Neural cell (in vitro differentiated cells): ENCODE measurements around the gene CFAP47. TPM values are rescaled to one million over a fixed set of nuclear protein-coding genes. Genes with fewer than 3 reads are reported as not detected.
A peak's percentile ranks its signal among the peaks of the same experiment; 100 is the strongest.

Experiments used
- H2AFZ ChIP-seq: fragments of 200-600, 300-800 bp; sonication (generic), shearing (Covaris generic); 2 replicates; pipeline ENCODE4 v1.6.0; 2014; ENCODE audit warnings: low read depth, mild to moderate bottlenecking, antibody characterized with exemption, low read length, moderate library complexity
- H3F3A ChIP-seq: fragments of 200-600 bp; shearing (Covaris generic); 2 replicates; pipeline ENCODE4 v1.6.1; 2016; ENCODE audit warnings: mild to moderate bottlenecking, moderate library complexity, mixed read lengths, antibody characterized with exemption, low read length; ENCODE audit not compliant: insufficient read depth, poor library complexity, severe bottlenecking
- H3K27ac ChIP-seq: fragments of 200-600, 300-800 bp; sonication (generic), shearing (Covaris generic); 2 replicates; pipeline ENCODE4 v1.5.1; 2014; ENCODE audit warnings: mild to moderate bottlenecking, low read length, moderate library complexity
- H3K27me3 ChIP-seq: fragments of 300-800, 200-600 bp; sonication (generic), shearing (Covaris generic); 2 replicates; pipeline ENCODE4 v1.6.0; 2014; ENCODE audit warnings: mild to moderate bottlenecking, low read depth, low read length, moderate library complexity; ENCODE audit not compliant: insufficient read depth
- H3K36me3 ChIP-seq: fragments of 300-800, 200-600 bp; sonication (generic), shearing (Covaris generic); 2 replicates; pipeline ENCODE4 v1.5.1; 2014; ENCODE audit warnings: mild to moderate bottlenecking, antibody characterized with exemption, low read length, moderate library complexity; ENCODE audit not compliant: insufficient read depth
- H3K4me2 ChIP-seq: fragments of 300-800, 200-600 bp; sonication (generic), shearing (Covaris generic); 2 replicates; pipeline ENCODE4 v1.6.0; 2014; ENCODE audit warnings: mild to moderate bottlenecking, low read length
- H3K4me3 ChIP-seq: fragments of 300-800, 200-600 bp; sonication (generic), shearing (Covaris generic); 2 replicates; pipeline ENCODE4 v1.5.1; 2014; ENCODE audit warnings: mild to moderate bottlenecking, low read length, moderate library complexity
- H3K79me2 ChIP-seq: fragments of 200-600 bp; shearing (Covaris generic); replicated peaks from 2 replicates; pipeline ENCODE4 v1.6.0; 2014; ENCODE audit warnings: mild to moderate bottlenecking, low read length, moderate library complexity; ENCODE audit not compliant: insufficient read depth
- H3K9ac ChIP-seq: fragments of 300-800, 200-600 bp; sonication (generic), shearing (Covaris generic); 2 replicates; pipeline ENCODE4 v1.6.1; 2016; ENCODE audit warnings: mild to moderate bottlenecking, low read length, mixed read lengths
- H3K9me2 ChIP-seq: fragments of 200-600 bp; shearing (Covaris generic); 2 replicates; pipeline ENCODE4 v1.6.1; 2016; ENCODE audit warnings: mild to moderate bottlenecking, low read length, mixed read lengths; ENCODE audit not compliant: insufficient read depth
- H3K9me3 ChIP-seq: fragments of 200-600, 300-800 bp; sonication (generic), shearing (Covaris generic); 2 replicates; pipeline ENCODE4 v1.6.1; 2016; ENCODE audit warnings: mild to moderate bottlenecking, mixed run types, low read length, moderate library complexity, mixed read lengths
- H4K20me1 ChIP-seq: fragments of 200-600 bp; shearing (Covaris generic); 2 replicates; pipeline ENCODE4 v1.6.1; 2016; ENCODE audit warnings: mild to moderate bottlenecking, mixed run types; ENCODE audit not compliant: insufficient read depth
- EP300 ChIP-seq: fragments of 450-650 bp; conservative IDR thresholded peaks from 2 replicates; pipeline ENCODE4 v1.6.1; 2014; ENCODE audit warnings: antibody characterized with exemption, mild to moderate bottlenecking, moderate library complexity; ENCODE audit not compliant: poor library complexity, severe bottlenecking
- EZH2 ChIP-seq: fragments of 200-600, 300-800 bp; shearing (Covaris generic), sonication (generic); IDR thresholded peaks from 2 replicates; pipeline ENCODE4 v1.6.1; 2014; ENCODE audit warnings: antibody characterized with exemption, low read length, borderline replicate concordance, mild to moderate bottlenecking; ENCODE audit not compliant: insufficient read depth, poor library complexity, severe bottlenecking
- MXI1 ChIP-seq: fragments of 450-650 bp; conservative IDR thresholded peaks from 2 replicates; pipeline ENCODE4 v1.6.1; 2014; ENCODE audit warnings: antibody characterized with exemption, mild to moderate bottlenecking; ENCODE audit not compliant: poor library complexity, severe bottlenecking
- POLR2AphosphoS5 ChIP-seq: IDR thresholded peaks from 2 replicates; pipeline ENCODE4 v1.6.1; 2012
- RAD21 ChIP-seq: fragments of 450-650 bp; conservative IDR thresholded peaks from 2 replicates; pipeline ENCODE4 v1.6.1; 2014; ENCODE audit warnings: antibody characterized with exemption, mild to moderate bottlenecking, moderate library complexity
- SMC3 ChIP-seq: fragments of 450-650 bp; conservative IDR thresholded peaks from 2 replicates; pipeline ENCODE4 v1.6.1; 2014; ENCODE audit warnings: antibody characterized with exemption, mild to moderate bottlenecking, moderate library complexity; ENCODE audit not compliant: poor library complexity
- TAF1 ChIP-seq: IDR thresholded peaks from 2 replicates; pipeline ENCODE4 v1.6.1; 2012; ENCODE audit warnings: low read depth
- polyA minus RNA-seq: library from RNA; depleted of rRNA, polyadenylated mRNA; stranded (reverse); fragments of >200 nt; gene quantifications from 2 replicates; pipeline ENCODE4 v1.2.3, GENCODE V29; 2014
- polyA plus RNA-seq: library from polyadenylated mRNA; depleted of rRNA; stranded (reverse); fragments of >200 nt; gene quantifications from 2 replicates; pipeline ENCODE4 v1.2.3, GENCODE V29; 2014
- TF ChIP-seq, protein P1 (sequence below): IDR thresholded peaks from 2 replicates; pipeline ENCODE4 v1.6.1; 2012; ENCODE audit warnings: borderline replicate concordance
- TF ChIP-seq, protein P2 (sequence below): fragments of 450-650 bp; IDR thresholded peaks from 2 replicates; pipeline ENCODE4 v1.5.1; 2014; ENCODE audit warnings: antibody characterized with exemption, mild to moderate bottlenecking, moderate library complexity; ENCODE audit not compliant: poor library complexity, severe bottlenecking

CFAP47 gene, protein sequence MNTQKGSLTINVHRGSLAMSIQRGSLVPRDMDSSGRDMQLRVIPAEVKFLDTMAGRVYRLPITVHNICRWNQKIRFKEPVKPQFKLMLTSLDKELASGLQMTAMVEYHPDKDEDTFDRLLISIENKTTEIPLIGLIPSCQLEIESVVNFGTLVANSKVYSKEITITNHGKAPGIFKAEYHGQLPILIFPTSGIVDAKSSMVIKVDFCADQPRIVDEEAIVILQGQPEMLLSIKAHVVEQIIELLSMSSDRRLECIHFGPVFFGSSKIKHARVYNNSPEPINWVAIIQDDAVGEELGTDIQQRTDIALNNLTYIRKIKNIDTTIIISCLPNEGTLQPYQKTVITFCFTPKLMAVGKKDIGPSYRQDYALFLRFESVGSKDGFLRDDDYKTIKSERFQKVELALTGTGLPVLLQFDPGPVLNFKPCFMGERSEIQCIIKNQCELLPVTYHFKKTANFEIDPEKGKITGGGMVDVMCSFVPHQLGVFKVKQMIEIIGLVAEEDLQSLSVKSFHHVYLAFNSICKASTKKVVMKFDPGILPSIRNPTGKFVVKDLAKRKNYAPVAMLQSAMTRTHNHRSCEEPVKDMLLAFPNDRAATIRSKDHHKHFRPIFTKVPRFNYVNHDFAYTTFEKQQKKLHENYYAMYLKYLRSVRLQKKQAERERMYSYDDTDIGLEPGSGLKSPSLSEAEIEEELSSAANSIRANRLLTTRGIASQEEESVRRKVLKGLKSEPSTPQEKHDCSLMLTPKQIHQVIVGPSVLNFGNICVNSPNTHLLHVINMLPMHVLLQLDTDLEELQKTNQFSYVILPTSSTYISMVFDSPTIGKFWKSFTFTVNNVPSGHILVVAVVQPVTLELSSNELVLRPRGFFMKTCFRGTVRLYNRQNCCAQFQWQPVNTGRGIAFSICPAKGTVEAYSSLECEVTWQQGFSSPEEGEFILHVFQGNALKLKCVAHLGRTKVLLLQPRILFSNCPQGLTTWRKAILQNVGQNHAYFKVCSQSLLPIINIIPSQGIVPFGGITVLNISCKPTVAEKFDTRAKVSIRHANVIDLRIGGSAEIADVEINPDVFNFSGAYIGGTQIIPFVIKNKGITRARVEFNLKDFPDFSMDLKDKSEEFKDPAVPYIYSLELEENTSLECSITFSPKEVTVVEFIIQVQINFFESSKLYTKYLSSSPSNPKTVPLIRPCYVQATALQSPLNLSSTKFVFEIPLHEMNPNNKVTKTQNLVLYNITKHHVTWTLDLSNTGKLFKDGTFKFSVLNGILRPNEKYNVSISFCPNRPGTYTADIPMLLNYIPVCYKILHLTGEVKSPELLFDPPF (N-terminal part only)
- 0.58 TPM in 1 of 2 replicates, not detected in the other for polyA plus RNA-seq
- polyA minus RNA-seq = 1.5 and 2.0 TPM in 2 replicates

DNA sequence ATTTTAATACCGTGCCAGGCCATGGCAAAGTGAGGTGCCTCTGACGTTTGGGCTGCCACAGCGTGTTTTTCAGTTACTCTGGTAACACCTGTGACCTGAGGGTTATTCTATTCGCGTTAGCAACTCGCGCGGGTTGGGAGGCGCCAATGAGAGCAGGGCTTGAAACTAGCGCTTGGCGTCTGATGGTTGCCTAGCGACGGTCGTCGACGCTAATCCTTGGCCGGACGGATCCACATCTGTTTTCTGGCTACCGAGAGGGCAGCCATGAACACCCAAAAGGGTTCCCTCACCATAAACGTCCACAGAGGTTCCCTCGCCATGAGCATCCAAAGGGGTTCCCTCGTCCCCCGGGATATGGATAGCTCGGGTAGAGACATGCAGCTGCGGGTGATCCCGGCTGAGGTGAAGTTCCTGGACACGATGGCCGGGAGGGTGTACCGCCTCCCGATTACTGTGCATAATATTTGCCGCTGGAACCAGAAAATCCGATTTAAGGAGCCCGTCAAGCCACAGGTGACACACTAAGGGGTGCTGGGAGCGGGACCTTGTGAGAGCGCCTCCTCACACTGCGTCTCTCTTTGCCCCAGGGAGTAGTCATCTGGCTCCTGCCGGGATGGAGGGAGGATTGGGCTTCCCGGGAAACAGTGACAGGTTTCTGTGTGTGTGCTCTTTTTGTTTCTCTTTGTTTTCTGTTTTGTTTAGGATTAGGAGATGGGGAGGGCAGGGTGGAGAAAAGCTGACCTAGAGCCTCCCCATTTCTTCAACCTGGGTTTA lies at the start of gene CFAP47:
TSS of gene CFAP47 (plus strand) at position 199 of the 774 bp plus-strand sequence. CDS start at position 265, 66 bp downstream.
- H3K79me2 ChIP-seq = no peaks in the 10 kb centered on the region
- H3F3A ChIP-seq = no peaks in the 10 kb centered on the region
- no peak within 1 kb of the TSS for H2AFZ ChIP-seq
- peak within 1 kb of the TSS; percentile 67 for H3K4me3 ChIP-seq
- H3K9me3 ChIP-seq = no peaks in the 10 kb centered on the region
- no peak within 1 kb of the TSS for H3K4me2 ChIP-seq
- H3K27me3 ChIP-seq = no peaks in the 10 kb centered on the region
- no peaks in the 10 kb centered on the region for H4K20me1 ChIP-seq
- H3K9me2 ChIP-seq = no peaks in the 10 kb centered on the region
- H3K9ac ChIP-seq = peak within 1 kb of the TSS; percentile 23
- H3K27ac ChIP-seq = no peak within 1 kb of the TSS
- TF ChIP-seq TAF1 (no peak), RAD21 (peak; percentile 21), POLR2AphosphoS5 (no peak), EZH2 (no peak), MXI1 (peak; percentile 48), EP300 (no peak)
- TF ChIP-seq, protein P1, sequence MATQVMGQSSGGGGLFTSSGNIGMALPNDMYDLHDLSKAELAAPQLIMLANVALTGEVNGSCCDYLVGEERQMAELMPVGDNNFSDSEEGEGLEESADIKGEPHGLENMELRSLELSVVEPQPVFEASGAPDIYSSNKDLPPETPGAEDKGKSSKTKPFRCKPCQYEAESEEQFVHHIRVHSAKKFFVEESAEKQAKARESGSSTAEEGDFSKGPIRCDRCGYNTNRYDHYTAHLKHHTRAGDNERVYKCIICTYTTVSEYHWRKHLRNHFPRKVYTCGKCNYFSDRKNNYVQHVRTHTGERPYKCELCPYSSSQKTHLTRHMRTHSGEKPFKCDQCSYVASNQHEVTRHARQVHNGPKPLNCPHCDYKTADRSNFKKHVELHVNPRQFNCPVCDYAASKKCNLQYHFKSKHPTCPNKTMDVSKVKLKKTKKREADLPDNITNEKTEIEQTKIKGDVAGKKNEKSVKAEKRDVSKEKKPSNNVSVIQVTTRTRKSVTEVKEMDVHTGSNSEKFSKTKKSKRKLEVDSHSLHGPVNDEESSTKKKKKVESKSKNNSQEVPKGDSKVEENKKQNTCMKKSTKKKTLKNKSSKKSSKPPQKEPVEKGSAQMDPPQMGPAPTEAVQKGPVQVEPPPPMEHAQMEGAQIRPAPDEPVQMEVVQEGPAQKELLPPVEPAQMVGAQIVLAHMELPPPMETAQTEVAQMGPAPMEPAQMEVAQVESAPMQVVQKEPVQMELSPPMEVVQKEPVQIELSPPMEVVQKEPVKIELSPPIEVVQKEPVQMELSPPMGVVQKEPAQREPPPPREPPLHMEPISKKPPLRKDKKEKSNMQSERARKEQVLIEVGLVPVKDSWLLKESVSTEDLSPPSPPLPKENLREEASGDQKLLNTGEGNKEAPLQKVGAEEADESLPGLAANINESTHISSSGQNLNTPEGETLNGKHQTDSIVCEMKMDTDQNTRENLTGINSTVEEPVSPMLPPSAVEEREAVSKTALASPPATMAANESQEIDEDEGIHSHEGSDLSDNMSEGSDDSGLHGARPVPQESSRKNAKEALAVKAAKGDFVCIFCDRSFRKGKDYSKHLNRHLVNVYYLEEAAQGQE = no peak
- H3K36me3 ChIP-seq = no peaks in the 10 kb centered on the region

DNA sequence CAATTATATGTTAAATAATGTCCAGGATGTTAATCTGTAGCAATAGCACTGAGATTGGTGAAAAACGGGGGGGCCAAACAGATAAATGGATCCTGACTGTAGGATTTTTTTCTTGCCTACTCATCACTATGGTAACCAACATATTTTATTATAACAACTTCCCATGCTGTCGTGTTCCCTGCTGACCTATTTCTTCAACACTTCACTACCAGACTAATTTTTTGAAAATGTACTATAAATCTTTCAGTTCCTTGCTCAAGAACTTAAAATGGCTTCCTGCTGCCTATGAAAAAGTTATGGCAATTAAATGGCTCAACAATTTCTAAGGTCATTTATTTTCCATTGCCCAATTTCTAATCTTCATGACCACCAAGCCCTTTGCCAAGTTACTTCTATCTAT lies 38.9 kb upstream of the CFAP47 start:
- no peaks in the 10 kb centered on the region for H3K27me3 ChIP-seq
- no peak overlapping the region for H3K4me3 ChIP-seq
- H3K9ac ChIP-seq = no peak overlapping the region
- H3K9me3 ChIP-seq = no peaks in the 10 kb centered on the region
- TF ChIP-seq, protein P1 = no peak
- TF ChIP-seq TAF1 (no peak), EP300 (no peak), MXI1 (no peak), RAD21 (no peak), POLR2AphosphoS5 (no peak), SMC3 (no peak), EZH2 (no peak)
- TF ChIP-seq, protein P2, sequence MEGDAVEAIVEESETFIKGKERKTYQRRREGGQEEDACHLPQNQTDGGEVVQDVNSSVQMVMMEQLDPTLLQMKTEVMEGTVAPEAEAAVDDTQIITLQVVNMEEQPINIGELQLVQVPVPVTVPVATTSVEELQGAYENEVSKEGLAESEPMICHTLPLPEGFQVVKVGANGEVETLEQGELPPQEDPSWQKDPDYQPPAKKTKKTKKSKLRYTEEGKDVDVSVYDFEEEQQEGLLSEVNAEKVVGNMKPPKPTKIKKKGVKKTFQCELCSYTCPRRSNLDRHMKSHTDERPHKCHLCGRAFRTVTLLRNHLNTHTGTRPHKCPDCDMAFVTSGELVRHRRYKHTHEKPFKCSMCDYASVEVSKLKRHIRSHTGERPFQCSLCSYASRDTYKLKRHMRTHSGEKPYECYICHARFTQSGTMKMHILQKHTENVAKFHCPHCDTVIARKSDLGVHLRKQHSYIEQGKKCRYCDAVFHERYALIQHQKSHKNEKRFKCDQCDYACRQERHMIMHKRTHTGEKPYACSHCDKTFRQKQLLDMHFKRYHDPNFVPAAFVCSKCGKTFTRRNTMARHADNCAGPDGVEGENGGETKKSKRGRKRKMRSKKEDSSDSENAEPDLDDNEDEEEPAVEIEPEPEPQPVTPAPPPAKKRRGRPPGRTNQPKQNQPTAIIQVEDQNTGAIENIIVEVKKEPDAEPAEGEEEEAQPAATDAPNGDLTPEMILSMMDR = no peak
- H3K36me3 ChIP-seq = no peaks in the 10 kb centered on the region
- H3K79me2 ChIP-seq = no peaks in the 10 kb centered on the region
- no peaks in the 10 kb centered on the region for H4K20me1 ChIP-seq
- H3K4me2 ChIP-seq = no peak overlapping the region
- H2AFZ ChIP-seq = no peak overlapping the region
- no peaks in the 10 kb centered on the region for H3K9me2 ChIP-seq
- H3K27ac ChIP-seq = no peak overlapping the region
- H3F3A ChIP-seq = no peaks in the 10 kb centered on the region
